Gastrocnemius medialis (tissue), 4 donors: ENCODE results near the gene PCDHGB2.

Source experiments
- POLR2A ChIP-seq, 2 donors: fragments of 450-650 bp; IDR thresholded peaks; one replicate each; pipeline ENCODE4 v1.6.1; 2017; ENCODE audit warnings: antibody characterized with exemption in 2 of 2, mild to moderate bottlenecking in 2 of 2, moderate library complexity in 2 of 2
- TF ChIP-seq, protein P1 (sequence below), 5 experiments: fragments of 450-650 bp in 3 of 5; fragments of 200-600 bp in 2 of 5; sonication (generic) in 2 of 5; IDR thresholded peaks in 4 of 5; conservative IDR thresholded peaks in 1 of 5; 1 replicate in 4 of 5; 2 replicates in 1 of 5; pipeline ENCODE4 v1.5.1; 2016 to 2019; ENCODE audit warnings: antibody characterized with exemption in 5 of 5, mild to moderate bottlenecking in 3 of 5, moderate library complexity in 3 of 5

DNA sequence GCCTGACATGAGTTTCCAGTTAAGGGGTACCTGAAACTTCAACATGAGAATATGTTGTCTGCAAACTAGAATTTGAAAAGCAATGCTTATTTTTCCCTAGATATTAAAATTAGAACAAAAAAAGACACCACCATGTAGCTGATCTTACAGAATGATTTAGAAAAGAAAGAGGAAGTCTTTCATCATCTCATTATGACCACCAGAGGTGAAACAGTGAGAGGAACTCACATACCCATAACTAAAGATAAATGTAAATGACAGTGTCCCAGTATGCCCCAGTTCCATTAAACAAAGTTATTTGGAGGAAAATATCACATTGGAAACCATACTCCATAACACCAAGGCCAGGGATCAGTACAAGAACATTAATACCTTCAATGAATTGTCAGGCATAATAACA lies 46.1 kb upstream of the PCDHGB2 start:
- TF ChIP-seq POLR2A (IDR thresholded peaks at IDR 0.05): no peak
- TF ChIP-seq, protein P1, sequence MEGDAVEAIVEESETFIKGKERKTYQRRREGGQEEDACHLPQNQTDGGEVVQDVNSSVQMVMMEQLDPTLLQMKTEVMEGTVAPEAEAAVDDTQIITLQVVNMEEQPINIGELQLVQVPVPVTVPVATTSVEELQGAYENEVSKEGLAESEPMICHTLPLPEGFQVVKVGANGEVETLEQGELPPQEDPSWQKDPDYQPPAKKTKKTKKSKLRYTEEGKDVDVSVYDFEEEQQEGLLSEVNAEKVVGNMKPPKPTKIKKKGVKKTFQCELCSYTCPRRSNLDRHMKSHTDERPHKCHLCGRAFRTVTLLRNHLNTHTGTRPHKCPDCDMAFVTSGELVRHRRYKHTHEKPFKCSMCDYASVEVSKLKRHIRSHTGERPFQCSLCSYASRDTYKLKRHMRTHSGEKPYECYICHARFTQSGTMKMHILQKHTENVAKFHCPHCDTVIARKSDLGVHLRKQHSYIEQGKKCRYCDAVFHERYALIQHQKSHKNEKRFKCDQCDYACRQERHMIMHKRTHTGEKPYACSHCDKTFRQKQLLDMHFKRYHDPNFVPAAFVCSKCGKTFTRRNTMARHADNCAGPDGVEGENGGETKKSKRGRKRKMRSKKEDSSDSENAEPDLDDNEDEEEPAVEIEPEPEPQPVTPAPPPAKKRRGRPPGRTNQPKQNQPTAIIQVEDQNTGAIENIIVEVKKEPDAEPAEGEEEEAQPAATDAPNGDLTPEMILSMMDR (IDR thresholded peaks at IDR 0.05 in 4 of 5, conservative IDR thresholded peaks at IDR 0.05 in 1 of 5): no peak
